Stomach (tissue), 4 donors: ENCODE data around the gene ARHGAP10.

Source experiments
- CTCF ChIP-seq, 7 experiments: fragments of 450-650 bp in 4 of 7; fragments of 200-600 bp in 3 of 7; sonication (generic) in 3 of 7; IDR thresholded peaks; one replicate each; pipeline ENCODE4 v1.5.1; 2016 to 2019; ENCODE audit warnings: antibody characterized with exemption in 7 of 7, control low read depth in 2 of 7, mild to moderate bottlenecking in 1 of 7
- POLR2AphosphoS5 ChIP-seq, 3 donors: sonication (generic); formaldehyde crosslinking; IDR thresholded peaks; one replicate each; pipeline ENCODE4 v1.6.1; 2016; ENCODE audit warnings: antibody characterized with exemption in 3 of 3

GRCh38 chr4:148118633-148119032 lies 386.7 kb downstream of the ARHGAP10 start:
- TF ChIP-seq CTCF (IDR thresholded peaks at IDR 0.05) (no peak), POLR2AphosphoS5 (IDR thresholded peaks at IDR 0.05) (no peak)
